Measurements from ENCODE around the gene LSM2. TPM values are rescaled to one million over a fixed set of nuclear protein-coding genes. Genes with fewer than 3 reads are reported as not detected.
"Not testable (repeated sequence)": the region's sequence is repeated elsewhere in the genome, so short reads cannot be mapped to it uniquely, and the experiment has no call there.

Gene LSM2
- total RNA-seq, 6 donors from 2014 or later: 5.0 to 44.9 (median 20.9) TPM

- Histone ChIP-seq H3K4me3 (peak overlapping the region; percentile 40 to 80 (median 56)), H3K27me3 (no peaks in the 10 kb centered on the region), H3K36me3 (no peaks in the 10 kb centered on the region), H3K9me3 (no peaks in the 10 kb centered on the region), H3K4me1 (peaks cover 42 to 55% (median 50%) of the 10 kb centered on the region in 4 donors), H3K27ac (peak overlapping the region; percentile 88 to 99 (median 96))
- ATAC-seq (ENCODE audit: low FRiP score in 2 of 2) (peak; percentile 70 to 81), DNase-seq (peak; percentile 90 to 92)
- WGBS, 2 donors: 0% methylated on average over 13 of the region's 13 CpGs
- TF ChIP-seq POLR2AphosphoS5 (IDR thresholded peaks at IDR 0.05) (peak in 1 of 2 donors; percentile 41), CTCF (IDR thresholded peaks at IDR 0.05) (no peak), EP300 (IDR thresholded peaks at IDR 0.05) (no peak), POLR2A (IDR thresholded peaks at IDR 0.05) (peak in 3 of 4 donors; percentile 25 to 85 (median 64))
These were observed 20.1 kb upstream of the LSM2 start for GRCh38 chr6:31826793-31827285.

- Histone ChIP-seq H3K27ac (peak overlapping the region; percentile 88 to 99 (median 96)), H3K4me1 (peaks cover 36 to 53% (median 47%) of the 10 kb centered on the region in 4 donors), H3K36me3 (no peaks in the 10 kb centered on the region), H3K27me3 (no peaks in the 10 kb centered on the region), H3K9me3 (no peaks in the 10 kb centered on the region), H3K4me3 (no peak overlapping the region)
- no peak for DNase-seq
- no peak for TF ChIP-seq CTCF (IDR thresholded peaks at IDR 0.05)
- no peak for TF ChIP-seq POLR2A (IDR thresholded peaks at IDR 0.05)
- no peak for TF ChIP-seq POLR2AphosphoS5 (IDR thresholded peaks at IDR 0.05)
- TF ChIP-seq EP300 (IDR thresholded peaks at IDR 0.05): no peak
- 63 to 72% methylated on average over 4 of the region's 4 CpGs for WGBS, 2 donors
- ATAC-seq (ENCODE audit: low FRiP score in 2 of 2): no peak
These were observed 18.8 kb upstream of the LSM2 start for GRCh38 chr6:31825553-31825952.

- not testable (repeated sequence) for ATAC-seq (ENCODE audit: low FRiP score in 2 of 2); H3K9me3 ChIP-seq; DNase-seq; H3K27me3 ChIP-seq; H3K36me3 ChIP-seq
- WGBS, 2 donors: 65 to 87% methylated on average over 9 of the region's 9 CpGs
- peak overlapping the region in 1 of 4 donors; percentile 55 for H3K4me3 ChIP-seq
- H3K4me1 ChIP-seq: peaks cover 53 to 71% (median 64%) of the 10 kb centered on the region in 4 donors
- H3K27ac ChIP-seq: peak overlapping the region; percentile 35 to 99 (median 96)
These were observed 16.9 kb upstream of the LSM2 start for GRCh38 chr6:31823592-31824196.

GRCh38 chr6:31822036-31822821 lies 15.5 kb upstream of the LSM2 start:
- Histone ChIP-seq H3K27me3 (no peaks in the 10 kb centered on the region), H3K27ac (peak overlapping the region; percentile 93 to 99 (median 96)), H3K9me3 (no peaks in the 10 kb centered on the region), H3K4me3 (peak overlapping the region; percentile 16 to 57 (median 50)), H3K36me3 (no peaks in the 10 kb centered on the region), H3K4me1 (peaks cover 64 to 81% (median 76%) of the 10 kb centered on the region in 4 donors)
- ATAC-seq (ENCODE audit: low FRiP score in 2 of 2): peak; percentile 75 to 76
- WGBS, 2 donors: 1 to 3% methylated on average over 22 to 24 of the region's 25 CpGs
- DNase-seq: peak in 1 of 2 donors; percentile 87
- peak in 2 of 4 donors; percentile 31 to 62 for TF ChIP-seq EP300 (IDR thresholded peaks at IDR 0.05)
- TF ChIP-seq CTCF (IDR thresholded peaks at IDR 0.05): no peak
- TF ChIP-seq POLR2AphosphoS5 (IDR thresholded peaks at IDR 0.05): peak; percentile 72 to 93
- TF ChIP-seq POLR2A (IDR thresholded peaks at IDR 0.05): peak in 2 of 4 donors; percentile 60 to 84

Measured in upper lobe of left lung (tissue), 6 donors.